Amniotic stem cell (primary cell): Measurements from ENCODE around the gene TMEM30B.
"Not testable (repeated sequence)": the region's sequence is repeated elsewhere in the genome, so short reads cannot be mapped to it uniquely, and the experiment has no call there.

Source experiments
- DNase-seq: peaks from one replicate; lab custom pipeline; 2025; lab: John Stamatoyannopoulos, UW

Gene TMEM30B

DNA sequence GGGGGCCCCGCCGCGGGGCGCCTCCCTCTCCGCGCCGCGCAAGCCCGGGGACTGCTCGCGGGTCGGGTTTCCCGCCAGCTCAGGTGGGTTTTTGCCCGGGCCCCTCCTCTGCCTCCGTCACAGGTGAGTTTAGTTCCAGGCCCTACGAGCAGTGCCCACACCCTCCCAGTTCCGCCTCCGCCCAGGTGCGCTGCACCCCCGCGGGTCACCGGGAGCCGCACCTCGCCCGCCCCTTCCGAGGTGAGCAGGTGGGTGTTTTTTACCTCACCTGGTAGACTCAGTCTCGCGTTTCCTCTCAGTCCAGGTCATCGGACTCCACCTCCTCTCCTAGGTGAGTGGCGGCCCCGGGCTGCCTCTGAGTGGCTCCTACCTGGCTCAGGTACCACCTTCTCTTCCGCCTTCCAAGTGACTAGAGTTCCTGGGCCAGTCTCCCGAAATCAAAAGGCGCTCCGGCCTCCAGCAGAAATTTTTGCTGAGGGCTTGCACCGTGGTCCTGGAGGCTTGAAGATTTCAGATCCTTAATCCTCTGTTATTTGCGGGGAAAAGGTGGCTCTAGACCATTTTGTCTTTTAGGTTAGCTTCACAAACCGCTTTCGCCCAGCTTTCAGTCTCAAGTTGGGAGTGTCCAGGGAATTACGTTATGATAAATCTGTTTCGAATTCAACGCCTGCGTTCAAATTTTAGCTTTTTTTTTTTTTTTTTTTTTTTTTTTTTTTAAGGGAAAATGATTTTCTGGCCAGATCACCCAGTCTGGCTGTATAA lies at the start of gene TMEM30B:
Gene TMEM30B, minus strand, starts transcription at position 153 of the 762 bp plus-strand sequence. CDS start 191 bp downstream, outside the sequence.
- DNase-seq = no peak

- DNase-seq = no peak
Measured at GRCh38 chr14:61330511-61330910, 49.4 kb upstream of the TMEM30B start.

GRCh38 chr14:61329478-61330051 lies 48.4 kb upstream of the TMEM30B start:
- no peak for DNase-seq

DNA sequence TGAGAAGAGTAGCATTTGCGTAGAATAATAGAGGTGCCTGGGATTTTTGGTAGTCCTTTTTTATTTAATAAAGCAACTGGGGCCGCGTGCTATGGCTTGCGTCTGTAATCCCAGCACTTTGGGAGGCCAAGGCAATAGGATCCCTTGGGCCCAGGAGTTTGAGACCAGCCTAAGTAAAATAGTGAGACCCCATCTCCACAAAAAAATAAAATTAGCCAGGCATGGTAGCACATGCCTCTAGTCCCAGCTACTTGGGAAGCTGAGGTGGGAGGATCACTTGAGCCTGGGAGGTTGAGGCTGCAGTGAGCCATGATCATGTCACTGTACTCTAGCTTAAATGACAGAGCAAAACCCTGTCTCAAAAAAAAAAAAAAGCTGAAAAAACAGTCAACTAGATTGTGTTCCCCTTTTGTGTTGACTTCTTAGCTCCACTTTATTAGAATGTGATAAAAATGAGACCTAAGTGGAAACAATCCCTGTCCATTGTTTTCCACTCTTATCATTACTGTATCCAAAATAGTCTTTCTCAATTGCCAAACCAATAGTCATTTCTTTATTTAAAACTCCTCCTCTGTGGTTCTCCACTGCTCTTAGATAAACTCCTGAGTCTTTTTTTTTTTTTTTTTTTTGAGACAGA lies 47.6 kb upstream of the TMEM30B start:
- DNase-seq = no peak

DNA sequence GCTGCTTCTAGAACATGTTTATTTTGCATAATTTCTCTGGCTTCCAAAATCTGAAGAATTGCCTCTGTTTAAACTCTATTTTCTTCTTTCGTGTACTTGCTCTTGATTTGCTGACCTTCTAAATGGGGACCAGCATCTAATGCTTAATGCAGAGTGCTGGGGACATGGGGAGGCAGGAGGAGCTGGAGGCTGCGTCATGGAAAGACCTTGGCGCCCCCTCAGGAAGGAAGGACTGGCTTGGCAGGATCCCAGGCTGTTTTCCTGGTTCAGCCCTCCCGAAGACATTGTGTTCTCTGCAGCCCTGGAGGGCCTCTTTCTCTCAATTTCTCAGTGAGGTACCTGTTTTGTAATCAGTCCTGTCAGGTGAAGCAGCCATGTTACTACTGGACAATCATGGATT lies 45.7 kb upstream of the TMEM30B start:
- DNase-seq = no peak

- DNase-seq = no peak
Measured at GRCh38 chr14:61326146-61326545, 45.0 kb upstream of the TMEM30B start.

- DNase-seq = no peak
Measured at GRCh38 chr14:61325166-61325565, 44.0 kb upstream of the TMEM30B start.

DNA sequence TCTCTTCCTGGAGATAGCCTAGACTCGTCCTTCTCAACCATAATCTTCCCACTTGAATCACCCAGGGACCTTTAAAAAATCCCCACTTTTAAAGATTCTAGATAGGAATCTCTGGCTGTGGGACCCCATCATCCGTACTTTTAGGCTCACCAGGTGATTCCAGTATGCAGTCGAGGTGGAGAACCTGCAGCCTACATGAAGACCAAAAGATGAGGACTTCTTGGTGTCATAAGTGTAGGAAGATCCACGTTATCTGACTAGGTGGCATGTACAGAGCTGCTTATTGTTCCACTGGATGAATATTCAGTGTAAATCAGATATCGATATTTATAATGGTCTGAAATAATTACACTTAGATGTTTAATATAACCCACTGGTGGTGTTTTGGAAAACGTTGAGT lies 42.8 kb upstream of the TMEM30B start:
- no peak for DNase-seq

GRCh38 chr14:61322799-61323290 lies 41.7 kb upstream of the TMEM30B start:
- DNase-seq = no peak

DNA sequence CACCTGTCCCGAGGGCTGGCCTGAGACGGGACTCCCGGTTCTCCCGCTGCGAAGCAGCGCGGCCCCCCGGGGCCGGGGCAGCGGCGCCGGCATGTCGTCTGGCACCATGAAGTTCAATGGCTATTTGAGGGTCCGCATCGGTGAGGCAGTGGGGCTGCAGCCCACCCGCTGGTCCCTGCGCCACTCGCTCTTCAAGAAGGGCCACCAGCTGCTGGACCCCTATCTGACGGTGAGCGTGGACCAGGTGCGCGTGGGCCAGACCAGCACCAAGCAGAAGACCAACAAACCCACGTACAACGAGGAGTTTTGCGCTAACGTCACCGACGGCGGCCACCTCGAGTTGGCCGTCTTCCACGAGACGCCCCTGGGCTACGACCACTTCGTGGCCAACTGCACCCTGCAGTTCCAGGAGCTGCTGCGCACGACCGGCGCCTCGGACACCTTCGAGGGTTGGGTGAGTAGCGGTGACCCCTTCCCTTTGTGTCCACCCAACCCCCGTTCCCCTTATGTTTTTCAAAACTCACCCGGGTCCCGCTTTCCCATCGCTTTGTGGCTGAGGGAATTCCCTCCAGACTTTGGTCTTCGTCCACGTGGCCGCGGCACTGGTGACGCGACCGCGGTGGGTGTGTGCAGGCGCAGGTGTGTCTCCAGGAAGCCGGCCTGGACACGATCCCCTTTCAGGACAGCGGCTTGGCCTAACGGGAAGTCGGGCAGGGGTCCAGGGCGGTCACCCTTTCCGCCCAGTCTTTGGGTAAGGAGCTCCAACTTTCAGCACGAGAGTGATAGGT lies 41.1 kb upstream of the TMEM30B start:
- no peak for DNase-seq

DNA sequence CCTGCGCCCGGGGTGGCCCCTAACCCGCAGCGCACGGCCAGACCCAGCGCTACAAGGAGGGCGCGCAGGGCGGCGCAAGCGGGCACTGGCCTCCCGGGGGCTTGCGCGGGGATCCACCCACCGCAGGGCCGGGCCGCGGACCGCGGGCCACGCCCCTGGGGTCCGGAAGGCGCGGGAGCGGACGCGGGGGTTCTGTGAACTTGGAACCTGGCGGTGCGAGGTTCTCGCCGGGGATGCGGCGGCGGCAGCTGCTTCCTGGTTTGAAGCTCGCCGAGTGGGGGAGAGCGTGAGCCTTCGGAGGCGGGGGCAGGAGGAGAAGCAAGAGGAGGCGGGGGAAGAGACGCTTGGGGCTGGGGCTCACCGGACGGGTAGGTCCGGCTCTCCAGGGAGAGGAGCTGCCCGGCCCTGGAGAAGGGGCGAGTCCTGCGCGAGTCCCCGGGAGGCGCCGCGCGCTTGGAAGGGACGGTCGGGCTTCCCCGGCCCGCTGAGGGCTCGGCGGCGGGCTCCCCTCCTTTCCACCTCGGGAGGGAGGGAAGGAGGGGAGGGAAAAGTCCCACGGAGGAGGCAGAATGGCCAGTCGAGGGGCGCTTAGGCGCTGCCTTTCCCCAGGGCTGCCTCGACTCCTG lies 40.4 kb upstream of the TMEM30B start, which contains the start of gene PRKCH:
Gene PRKCH, plus strand, starts transcription at position 195 of the 626 bp plus-strand sequence. CDS start 523 bp downstream, outside the sequence.
- no peak for DNase-seq

- no peak for DNase-seq
Measured at GRCh38 chr14:61320806-61321384, 39.8 kb upstream of the TMEM30B start.

DNA sequence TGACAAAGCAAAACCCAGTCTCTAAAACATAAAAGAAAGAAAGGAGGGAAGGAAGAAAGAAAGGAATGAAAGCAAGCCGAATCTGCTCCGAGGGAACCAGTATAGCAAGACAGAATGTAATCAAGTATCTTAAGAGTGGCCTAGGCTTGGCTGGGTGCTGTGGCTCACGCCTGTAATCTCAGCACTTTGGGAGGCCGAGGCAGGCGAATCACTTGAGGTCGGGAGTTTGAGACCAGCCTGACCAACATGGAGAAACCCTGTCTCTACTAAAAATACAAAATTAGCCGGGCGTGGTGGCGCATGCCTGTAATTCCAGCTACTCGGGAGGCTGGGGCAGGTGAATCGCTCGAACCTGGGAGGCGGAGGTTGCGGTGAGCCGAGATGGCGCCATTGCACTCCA lies 39.0 kb upstream of the TMEM30B start:
- DNase-seq = not testable (repeated sequence)

DNA sequence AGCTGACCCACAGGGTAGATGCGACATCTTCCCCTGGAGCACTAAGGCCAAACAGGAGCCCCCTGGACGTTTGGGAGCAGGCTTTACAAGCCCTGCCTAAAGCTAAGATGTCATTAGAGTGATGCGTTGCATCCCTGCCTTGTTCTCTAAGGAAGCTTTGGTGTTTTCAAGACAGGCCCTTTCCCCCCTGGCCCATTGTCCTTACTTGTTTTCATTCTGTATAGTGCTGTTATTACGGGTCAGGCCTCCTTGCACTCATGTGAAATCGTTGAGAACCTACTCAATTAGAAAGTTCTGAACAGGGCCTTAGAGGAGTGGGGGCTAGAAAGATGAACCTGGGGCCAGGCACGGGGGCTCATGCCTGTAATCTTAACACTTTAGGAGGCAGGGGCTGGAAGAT lies 38.6 kb upstream of the TMEM30B start:
- DNase-seq = no peak

GRCh38 chr14:61319086-61319485 lies 37.9 kb upstream of the TMEM30B start:
- DNase-seq = no peak

DNA sequence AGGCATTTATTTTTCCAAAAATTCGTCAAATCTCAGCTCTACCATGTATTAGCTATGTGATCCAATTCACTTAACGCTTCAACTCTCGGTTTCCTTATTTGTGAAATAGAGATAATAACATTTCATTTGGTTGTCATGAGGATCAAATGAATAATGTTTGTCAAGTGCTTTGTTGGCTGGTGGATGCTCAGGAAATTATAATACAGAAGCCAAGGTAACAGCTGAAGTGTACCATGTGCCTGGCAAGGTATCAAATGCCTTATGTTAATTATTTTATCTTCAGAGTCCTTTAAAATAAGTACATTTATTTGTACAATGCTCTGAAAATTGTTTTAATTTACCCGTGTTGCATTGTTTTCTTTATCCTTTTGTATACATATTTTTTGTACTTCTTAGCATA lies 34.2 kb upstream of the TMEM30B start:
- no peak for DNase-seq

DNA sequence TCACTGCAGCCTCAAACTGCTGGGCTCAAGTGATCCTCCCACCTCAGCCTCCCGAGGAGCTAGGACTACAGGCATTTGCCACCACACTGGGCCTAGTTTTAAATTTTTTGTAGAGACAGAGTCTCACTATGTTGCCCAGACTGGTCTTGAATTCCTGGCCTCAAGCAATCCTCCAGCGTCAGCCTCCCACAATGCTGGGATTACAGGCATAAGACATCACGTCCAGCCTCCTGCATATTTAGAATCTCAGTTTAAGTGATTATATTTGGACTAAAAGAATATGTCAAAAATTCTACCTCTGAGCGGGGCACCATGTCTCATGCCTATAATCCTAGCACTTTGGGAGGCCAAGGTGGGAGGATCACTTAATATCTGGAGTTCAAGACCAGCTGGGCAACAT lies 27.6 kb upstream of the TMEM30B start:
- not testable (repeated sequence) for DNase-seq

GRCh38 chr14:61308198-61308597 lies 27.1 kb upstream of the TMEM30B start:
- no peak for DNase-seq

GRCh38 chr14:61304688-61305087 lies 23.6 kb upstream of the TMEM30B start:
- DNase-seq = no peak

DNA sequence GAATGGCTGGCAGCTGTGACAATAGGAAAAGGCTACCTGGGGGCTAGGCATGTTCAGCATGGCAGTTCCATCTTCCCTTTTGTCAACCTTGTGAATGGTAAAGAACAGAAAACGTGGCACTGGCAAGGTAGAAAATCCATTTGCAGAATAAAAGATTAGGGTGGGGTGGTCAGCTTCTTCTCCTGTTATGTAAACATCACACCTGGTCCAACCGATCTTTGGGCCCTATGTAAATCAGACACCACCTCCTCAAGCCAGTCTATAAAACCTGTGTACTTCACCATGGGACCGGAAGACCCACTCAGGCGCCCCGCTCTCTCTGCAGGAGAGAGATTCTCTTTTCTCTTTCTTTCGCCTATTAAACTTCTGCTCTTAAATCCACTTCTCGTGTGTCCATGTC lies 19.6 kb upstream of the TMEM30B start:
- DNase-seq = no peak

DNA sequence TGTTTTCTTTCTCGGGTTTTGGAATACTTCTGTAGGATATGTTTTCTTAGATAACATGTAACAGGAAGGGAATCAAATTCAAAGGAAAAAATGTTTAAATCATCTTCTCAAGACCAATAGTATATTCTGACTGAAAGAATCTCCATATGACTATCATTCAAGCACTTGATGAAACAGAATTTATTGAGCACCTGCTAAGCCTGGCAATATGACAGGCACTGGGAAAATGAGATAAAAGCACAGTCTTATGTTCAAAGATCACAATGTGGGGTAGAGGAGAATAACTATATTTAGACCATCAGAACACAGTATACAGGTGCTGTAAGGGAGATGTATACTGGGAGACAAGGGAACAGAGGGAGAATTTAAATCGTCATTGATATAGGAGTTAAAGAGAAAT lies 19.1 kb upstream of the TMEM30B start:
- DNase-seq = no peak
